Measurements from ENCODE around the gene SPIN2B.
"Not testable (repeated sequence)": the region's sequence is repeated elsewhere in the genome, so short reads cannot be mapped to it uniquely, and the experiment has no call there.

Gene SPIN2B

DNA sequence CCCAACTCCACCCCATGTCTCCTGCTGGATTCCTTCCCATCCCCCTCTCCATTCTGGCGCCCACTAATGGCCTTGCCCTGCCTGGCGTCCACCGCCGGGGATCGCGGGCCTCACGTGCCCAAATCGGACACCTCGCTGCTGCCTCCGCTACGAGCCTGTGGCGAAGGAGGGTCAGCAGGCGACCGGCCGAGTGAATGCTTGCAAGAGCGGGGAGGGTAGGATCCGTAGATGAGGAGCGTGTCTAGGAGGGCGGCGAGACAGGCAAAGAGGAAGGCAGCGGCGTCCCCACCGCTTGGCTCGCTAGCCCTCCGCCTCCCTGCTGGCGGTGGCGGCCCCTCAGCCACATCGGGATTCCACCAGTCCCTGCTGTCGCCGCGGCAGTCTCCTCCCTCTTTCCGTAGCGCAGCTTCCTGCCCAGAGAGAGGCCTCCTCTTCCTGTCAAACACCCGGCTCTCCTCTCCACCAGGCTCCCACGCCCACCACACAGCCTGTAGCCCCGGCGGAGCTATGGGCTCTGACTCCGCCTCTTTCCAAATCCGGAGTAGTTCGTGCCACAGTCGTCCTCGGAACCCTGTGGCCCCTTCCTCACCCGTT, at the start of gene SPIN2B:
TSS of gene SPIN2B (minus strand) at position 387 of the 594 bp plus-strand sequence.
- peak; percentile 73 for DNase-seq

GRCh38 chrX:57156397-57157049, 35.2 kb upstream of the SPIN2B start:
- no peak for DNase-seq

GRCh38 chrX:57155171-57155570, 33.8 kb upstream of the SPIN2B start:
- DNase-seq, result no peak

DNA sequence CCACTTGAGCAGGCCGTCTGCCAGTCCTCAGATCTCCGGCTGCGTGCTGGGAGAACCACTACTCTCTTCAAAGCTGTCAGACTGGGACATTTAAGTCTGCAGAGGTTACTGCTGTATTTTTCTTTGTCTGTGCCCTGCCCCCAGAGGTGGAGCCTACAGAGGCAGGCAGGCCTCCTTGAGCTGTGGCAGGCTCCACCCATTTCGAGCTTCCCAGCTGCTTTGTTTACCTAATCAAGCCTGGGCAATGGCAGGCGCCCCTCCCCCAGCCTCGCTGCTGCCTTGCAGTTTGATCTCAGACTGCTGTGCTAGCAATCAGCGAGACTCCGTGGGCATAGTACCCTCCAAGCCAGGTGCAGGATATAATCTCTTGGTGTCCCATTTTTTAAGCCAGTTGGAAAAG, 30.9 kb upstream of the SPIN2B start:
- not testable (repeated sequence) for DNase-seq

DNA sequence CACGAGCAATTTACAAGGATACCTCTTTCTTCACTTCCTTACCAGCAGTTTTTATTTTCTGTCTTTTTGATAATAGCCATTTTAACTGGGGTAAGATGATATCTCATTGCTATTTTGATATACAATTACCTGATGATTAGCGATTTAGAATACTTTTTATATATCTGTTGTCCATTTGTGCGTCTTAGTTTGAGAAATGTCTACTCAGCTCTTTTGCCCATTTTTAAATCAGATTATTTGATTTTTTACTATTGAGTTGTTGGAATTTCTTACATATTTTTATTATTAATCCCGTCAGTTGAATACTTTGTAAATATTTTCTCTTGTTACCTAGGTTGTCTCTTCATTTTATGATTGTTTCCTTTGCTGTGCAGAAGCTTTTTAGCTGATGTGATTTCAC, 17.3 kb upstream of the SPIN2B start:
- no peak for DNase-seq

GRCh38 chrX:57137501-57137900, 16.2 kb upstream of the SPIN2B start:
- no peak for DNase-seq

DNA sequence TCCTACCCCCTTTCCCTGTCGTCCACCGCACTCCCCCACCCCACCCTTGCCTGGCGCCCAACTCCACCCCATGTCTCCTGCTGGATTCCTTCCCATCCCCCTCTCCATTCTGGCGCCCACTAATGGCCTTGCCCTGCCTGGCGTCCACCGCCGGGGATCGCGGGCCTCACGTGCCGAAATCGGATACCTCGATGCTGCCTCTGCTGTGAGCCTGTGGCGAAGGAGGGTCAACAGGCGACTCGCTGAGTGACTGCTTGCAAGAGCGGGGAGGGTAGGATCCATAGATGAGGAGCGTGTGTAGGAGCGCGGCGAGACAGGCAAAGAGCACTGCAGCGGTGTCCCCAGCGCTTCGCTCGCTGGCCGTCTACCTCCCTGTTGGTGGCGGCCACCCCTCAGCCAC, 15.7 kb upstream of the SPIN2B start, which contains the start of gene SPIN2A:
TSS of gene SPIN2A (minus strand) at position 325 of the 400 bp plus-strand sequence. CDS start 800 bp downstream, outside the sequence.
- DNase-seq, result not testable (repeated sequence)

DNA sequence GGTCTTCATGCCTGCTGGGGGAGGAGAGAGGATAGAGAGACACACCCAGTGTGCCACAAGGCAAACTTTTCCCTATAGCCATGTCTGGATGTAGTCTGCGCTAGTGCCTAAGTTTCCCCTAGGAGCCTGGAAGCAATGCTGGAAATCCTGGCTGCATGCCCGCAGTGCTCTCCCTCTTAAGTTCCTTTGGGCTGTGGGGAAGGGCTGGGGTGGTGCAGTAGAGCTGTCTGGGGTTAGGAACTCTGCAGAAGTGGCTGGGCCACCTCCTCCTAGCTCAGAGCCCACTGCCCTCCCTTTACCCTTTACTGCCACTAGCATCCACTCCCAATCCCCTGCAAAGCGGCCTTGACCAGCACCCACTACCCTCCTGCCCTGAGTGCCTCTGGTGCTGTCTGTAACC, 15.2 kb upstream of the SPIN2B start:
- DNase-seq, result not testable (repeated sequence)

DNA sequence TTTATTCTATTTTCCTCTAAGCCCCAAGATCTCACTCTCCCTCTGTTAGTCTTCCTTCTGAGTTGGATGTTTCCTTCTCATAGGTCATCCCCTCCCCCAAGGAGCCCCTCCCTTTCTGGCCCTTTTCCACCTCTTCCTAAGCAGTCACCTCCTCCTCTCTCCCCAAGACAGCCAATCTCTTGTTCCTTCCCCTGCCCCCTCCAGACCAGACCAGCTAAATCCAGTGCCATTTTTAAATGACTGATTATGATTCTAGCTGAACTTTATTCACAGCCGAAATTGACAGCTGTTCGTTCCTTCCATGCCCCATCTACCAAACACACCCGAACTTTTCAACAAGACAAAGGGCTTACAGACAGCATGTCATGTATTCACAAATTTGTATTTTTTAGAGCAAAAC, 13.9 kb upstream of the SPIN2B start:
- DNase-seq, result no peak

DNA sequence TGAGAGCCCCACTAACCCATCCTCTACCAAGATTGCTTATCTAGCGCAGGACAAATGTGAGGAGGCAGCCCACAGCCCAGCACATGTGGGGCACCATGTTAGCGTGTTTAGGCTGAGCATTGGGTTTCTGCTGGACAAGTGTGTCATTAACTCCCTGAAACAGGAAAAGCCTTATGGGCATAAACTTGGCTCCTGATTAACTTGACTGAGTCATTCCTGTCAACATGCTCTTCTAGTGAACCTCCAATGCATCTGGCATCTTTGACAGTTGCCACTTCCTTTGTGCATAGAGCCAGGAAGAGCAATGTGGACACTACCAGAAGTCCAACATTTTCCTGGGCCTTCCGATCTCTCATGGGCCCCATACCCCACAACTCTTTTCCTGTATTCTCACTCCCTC, 13.4 kb upstream of the SPIN2B start:
- DNase-seq, result no peak

DNA sequence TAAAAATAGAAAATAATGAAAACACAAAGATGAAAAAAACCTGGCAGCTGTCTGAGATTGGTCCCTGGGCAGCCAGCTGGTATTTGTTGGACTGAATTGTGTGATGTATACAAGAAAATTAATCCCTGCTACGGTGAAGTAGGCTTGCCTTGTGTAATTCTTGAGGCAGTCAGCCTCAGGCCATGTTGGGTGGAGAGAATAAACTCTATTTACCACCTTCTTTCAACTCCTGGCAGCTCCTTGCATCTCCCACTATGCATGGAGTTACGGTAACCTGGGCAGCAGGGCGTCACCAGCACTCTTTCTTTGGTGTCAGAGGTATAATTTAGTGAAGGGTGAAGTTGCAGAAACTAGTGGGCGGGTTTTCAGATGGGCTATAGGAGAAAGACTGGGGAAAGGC, 12.4 kb upstream of the SPIN2B start:
- DNase-seq, result no peak

DNA sequence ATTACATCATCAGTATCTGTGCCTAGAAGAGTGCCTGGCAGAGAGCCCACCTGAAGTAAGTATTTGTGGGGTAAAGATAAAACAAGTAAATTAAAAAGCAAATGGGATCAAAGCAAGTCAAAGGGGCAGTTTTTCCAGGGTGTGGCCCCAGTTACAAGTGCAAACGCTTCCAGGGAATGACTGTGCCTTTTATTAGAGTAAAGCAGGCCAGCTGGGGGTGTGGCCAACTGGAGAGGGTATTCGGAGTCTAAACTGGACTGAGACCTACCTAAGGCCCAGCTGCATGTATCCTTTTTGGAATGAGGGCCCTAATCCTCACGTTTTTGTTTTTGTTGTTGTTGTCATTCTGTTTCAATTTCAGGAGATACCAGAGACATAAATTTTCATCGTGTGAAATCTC, 11.9 kb upstream of the SPIN2B start:
- not testable (repeated sequence) for DNase-seq

DNA sequence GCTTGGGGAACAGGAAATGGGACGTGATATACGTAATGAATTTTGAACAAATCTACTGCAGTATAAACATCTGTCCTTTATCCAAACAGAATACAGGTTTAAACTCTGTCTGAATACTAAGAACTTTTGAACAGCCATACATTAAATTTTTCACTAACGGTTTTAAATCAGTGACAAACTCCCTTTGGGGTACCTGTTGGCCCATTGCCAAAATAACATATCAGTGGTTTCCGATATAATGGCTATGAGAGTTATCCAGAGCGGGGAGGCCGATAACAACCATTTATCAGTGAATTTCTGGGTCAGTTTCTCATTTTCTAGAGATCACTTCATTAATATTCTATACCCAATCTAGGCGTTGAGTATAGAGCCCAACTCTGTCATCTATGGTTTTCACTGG, 10.7 kb upstream of the SPIN2B start:
- no peak for DNase-seq

DNA sequence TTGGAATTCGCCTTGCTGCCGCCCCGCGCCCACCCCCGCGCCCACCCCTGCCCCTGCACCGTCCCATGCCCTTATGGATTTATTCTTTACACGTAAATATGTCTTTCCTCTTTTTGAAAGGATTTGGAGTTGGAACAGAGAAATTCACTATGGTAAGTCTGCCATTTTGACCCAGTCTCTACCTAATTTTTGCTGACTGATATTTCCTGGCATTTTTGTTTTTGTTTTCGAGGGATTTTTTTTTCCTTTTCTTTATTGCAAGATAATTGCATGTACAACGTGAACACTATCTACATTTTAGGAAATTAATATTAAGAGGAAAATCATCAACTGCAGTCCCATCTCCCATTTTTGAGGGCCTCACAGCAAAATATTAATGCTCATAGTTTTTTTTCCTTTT, 468 bp upstream of the SPIN2B start:
- DNase-seq, result no peak

- DNase-seq, result not testable (repeated sequence)
Measured at GRCh38 chrX:57120619-57121161, 658 bp downstream of the SPIN2B start.

DNA sequence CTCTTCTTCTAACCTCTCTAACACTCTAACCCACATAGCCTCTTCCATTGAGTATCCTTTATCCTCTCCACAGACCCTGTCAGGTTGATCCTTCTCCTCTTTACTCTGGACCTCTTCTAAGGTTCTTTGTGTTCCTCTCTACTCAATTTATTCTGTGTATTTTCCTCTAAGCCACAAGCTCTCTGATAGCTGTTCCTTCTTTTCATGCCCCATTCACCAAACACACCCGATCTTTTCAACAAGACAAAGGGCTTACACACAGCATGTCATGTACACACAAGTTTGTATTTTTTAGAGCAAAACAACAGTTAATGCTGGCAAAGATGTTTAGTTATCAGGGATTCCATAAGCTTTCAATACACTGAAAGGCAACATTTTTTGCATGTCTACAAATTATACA, 1.9 kb downstream of the SPIN2B start:
- no peak for DNase-seq

- not testable (repeated sequence) for DNase-seq
Measured at GRCh38 chrX:57117566-57117965, 3.8 kb downstream of the SPIN2B start.

DNA sequence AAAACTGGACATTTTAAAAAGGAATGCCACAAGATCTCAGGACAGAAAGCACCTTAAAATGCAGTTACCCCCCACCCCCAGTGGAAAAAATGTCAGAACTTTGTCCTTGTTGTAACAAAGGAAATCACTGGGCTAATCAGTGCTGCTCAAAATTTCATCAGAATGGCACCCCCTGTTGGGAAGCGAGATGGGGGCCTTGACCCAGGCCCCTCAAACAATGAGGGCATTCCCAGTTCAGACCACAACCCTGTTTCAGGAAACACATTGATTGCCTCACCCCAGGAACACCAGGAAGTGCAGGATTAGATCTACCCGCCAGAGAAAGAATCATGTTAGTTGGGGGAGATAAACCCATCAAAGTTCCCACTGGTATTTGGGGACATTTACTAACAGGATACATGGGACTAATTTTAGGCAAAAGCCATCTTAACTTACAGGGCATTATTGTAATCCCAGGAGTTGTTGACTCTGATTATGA, 16.4 kb downstream of the SPIN2B start:
- DNase-seq, result no peak

DNA sequence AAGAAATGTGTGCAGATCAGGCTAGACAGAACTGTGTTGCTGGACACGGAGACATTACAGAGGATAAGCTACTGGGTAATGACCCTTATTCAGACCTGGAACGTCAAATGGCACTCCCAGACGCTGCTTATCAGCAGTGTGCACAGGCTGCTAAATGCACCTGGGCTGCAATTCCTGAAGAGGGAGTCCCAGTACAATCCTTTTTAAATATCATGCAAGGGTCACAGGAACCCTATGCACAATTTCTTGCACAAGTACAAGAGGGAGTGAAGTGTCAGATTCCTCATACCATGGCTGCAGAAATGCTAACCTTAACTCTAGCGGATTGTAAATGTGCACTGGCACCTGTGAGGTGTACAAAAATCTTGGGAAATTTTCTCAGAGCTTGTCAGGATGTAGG, 16.9 kb downstream of the SPIN2B start:
- DNase-seq, result no peak

DNA sequence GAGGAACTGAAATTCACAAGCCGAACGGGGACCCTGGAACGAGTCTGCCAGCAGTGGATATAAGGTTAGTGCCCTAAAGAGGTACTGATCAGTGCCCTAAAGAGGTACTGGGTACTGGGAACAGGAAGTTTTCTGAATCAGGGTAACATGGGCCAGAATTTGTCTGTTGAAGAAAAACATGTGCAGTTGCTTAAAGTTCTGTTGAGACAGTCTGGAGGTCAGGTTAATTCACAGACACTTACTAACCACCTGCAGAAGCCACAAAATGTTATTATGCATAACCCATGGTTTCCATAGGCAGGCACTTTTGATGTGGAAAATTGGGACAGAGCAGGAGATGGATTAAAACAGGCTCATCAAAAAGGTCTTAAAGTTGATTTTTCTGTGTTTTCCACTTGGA, 17.9 kb downstream of the SPIN2B start:
- no peak for DNase-seq

DNA sequence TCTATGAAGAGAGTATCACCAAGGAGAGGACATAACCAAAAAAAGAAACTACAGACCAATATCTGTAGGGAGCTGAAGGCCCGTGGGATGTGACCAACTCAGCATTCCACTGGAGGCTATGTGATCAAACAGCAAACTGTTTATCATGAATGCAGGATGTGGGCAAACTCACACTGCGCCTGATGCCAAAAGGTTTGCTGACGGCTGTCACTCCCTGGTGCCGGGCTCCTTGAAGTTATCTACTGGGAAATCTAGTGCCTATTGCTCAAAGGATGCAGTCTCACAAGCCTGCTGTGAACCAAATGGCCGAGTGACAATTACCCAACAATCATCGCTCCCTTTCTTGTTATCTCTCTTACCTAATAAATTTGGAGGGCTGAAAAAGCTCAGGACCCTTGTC, 18.4 kb downstream of the SPIN2B start:
- not testable (repeated sequence) for DNase-seq

DNA sequence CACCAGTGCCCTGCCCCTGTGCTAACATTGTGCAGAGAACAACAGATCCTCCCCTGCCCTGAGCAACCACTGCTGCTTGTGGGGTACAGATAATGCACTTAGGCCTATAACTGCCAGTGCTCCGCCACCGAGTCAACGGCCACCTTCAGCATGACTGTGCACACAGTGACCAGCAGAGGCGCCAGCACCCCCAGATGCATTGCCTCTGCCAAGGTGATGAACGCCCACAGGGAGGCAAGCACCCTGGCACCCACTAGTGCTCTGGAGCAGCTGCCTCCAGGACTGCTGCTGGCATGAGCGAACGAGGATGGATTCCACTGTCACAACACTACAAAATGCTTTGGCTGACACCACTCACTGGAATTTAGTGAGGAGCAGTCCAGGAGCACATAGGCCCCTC, 38.2 kb downstream of the SPIN2B start:
- no peak for DNase-seq

DNA sequence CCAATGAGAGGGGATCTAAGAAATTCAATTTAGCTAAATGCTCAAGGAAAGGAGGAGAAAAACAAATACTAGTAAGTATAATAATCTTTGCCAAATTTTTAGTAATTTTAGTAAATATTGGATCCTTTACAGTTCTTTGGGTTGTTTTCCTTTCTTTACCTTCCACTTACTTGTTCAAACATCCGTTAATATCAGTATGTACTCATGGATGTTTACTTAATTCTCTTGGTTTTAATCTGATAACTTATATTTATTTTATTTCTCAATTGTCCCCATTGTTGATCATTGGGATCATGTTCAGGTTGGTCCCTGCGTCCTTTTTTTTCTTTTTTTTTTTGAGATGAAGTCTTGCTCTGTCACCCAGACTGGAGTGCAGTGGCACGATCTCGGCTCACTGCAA, 46.9 kb downstream of the SPIN2B start:
- DNase-seq, result no peak

GRCh38 chrX:57070185-57070984, 51.0 kb downstream of the SPIN2B start:
- no peak for DNase-seq

Measured in activated CD8-positive, alpha-beta memory T cell treated with anti-CD3 and anti-CD28 coated beads, Interleukin-2, amount 50 U/mL, for 4 hours (primary cell).